SK-N-MC (cell line): Measurements from ENCODE around the gene TEP1.

ENCODE experiments used
- EZH2 ChIP-seq: fragments of 200-600 bp; sonication (generic); IDR thresholded peaks from one replicate; pipeline ENCODE4 v1.6.1; 2017; ENCODE audit warnings: antibody characterized with exemption
- POLR2AphosphoS5 ChIP-seq: IDR thresholded peaks from 2 replicates; pipeline ENCODE4 v1.6.1; 2012; ENCODE audit warnings: mild to moderate bottlenecking, low read depth, low read length, borderline replicate concordance

- TF ChIP-seq EZH2: no peak
- no peak for TF ChIP-seq POLR2AphosphoS5
Measured at GRCh38 chr14:20400965-20401593, 12.2 kb downstream of the TEP1 start.
